AG10803 (cell line): ENCODE measurements around the gene RNASET2.

Experiments used
- DNase-seq: peaks from one replicate; pipeline ENCODE4 v3.0.0; 2010; ENCODE audit warnings: low read depth
- H3K4me3 ChIP-seq: 2 replicates; pipeline ENCODE4 v1.5.1; 2011; ENCODE audit warnings: mild to moderate bottlenecking, low read length, control low read depth
- CTCF ChIP-seq: conservative IDR thresholded peaks from 2 replicates; pipeline ENCODE4 v1.5.1; 2011; ENCODE audit warnings: mild to moderate bottlenecking, low read length, control low read depth, inconsistent platforms

The RNASET2 gene

GRCh38 chr6:166931426-166931970, 24.9 kb downstream of the RNASET2 start:
- H3K4me3 ChIP-seq, result no peak overlapping the region
- no peak for DNase-seq
- TF ChIP-seq CTCF, result no peak

- TF ChIP-seq CTCF, result no peak
- no peak overlapping the region for H3K4me3 ChIP-seq
- no peak for DNase-seq
Observed at GRCh38 chr6:166930354-166930891, 25.9 kb downstream of the RNASET2 start.

GRCh38 chr6:166929542-166930189, 26.7 kb downstream of the RNASET2 start:
- TF ChIP-seq CTCF, result no peak
- DNase-seq, result no peak
- no peak overlapping the region for H3K4me3 ChIP-seq

GRCh38 chr6:166928644-166929541, 27.5 kb downstream of the RNASET2 start:
- TF ChIP-seq CTCF, result no peak
- no peak overlapping the region for H3K4me3 ChIP-seq
- no peak for DNase-seq

GRCh38 chr6:166927935-166928643, 28.3 kb downstream of the RNASET2 start:
- DNase-seq, result no peak
- TF ChIP-seq CTCF, result no peak
- H3K4me3 ChIP-seq, result no peak overlapping the region

- TF ChIP-seq CTCF, result no peak
- no peak for DNase-seq
- no peak overlapping the region for H3K4me3 ChIP-seq
Observed at GRCh38 chr6:166927240-166927934, 29.0 kb downstream of the RNASET2 start.
